Upper lobe of left lung (tissue), 4 donors: Measurements from ENCODE around the gene MEGF11.

Experiments
- EP300 ChIP-seq, 4 donors: sonication (generic); formaldehyde crosslinking; IDR thresholded peaks; one replicate each; pipeline ENCODE4 v1.5.1; 2017; ENCODE audit warnings: antibody characterized with exemption in 4 of 4, control low read depth in 2 of 4
- POLR2A ChIP-seq, 4 donors: fragments of 450-650 bp; IDR thresholded peaks; one replicate each; pipeline ENCODE4 v1.5.1; 2016 to 2017; ENCODE audit warnings: antibody characterized with exemption in 4 of 4, mild to moderate bottlenecking in 2 of 4
- TF ChIP-seq, protein P1 (sequence below), 6 experiments: fragments of 450-650 bp in 4 of 6; fragments of 200-600 bp in 2 of 6; sonication (generic) in 2 of 6; IDR thresholded peaks; one replicate each; pipeline ENCODE4 v1.5.1; 2016 to 2019; ENCODE audit warnings: antibody characterized with exemption in 6 of 6

DNA sequence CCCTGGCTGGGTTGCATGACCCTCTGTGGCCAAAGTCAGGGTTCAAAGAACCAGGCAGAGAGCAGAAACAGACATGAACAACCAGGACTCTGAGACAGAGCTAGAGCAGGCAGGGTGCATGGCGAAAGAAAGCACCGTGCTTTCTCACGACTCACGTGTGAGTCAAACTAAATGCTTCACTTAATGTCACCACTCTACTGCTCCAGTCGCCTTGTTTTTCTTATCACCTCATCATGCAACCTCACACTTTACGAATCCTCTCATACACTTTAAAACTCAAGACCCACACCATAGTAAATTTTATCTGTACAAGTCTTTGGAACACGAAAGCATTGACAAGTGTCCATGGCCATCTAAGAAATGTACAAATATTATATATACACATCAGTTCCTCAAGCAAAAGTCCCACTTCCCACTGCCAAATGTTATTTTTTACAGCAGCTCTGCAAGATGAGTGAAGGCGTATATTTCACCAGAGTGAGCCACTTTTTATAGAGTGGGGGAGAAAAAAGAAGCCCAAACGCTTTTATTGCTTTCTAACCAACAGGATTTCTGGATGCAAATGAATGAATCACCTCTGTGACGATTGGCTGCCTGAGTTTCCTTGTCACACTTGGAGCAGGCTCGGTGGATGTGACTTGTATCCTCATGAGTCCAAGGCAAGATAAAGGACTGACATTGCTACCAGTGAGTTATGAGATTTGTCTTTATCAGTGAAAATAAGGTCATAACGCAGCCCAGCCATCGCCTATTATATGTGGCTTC lies 16.0 kb upstream of the MEGF11 start:
- TF ChIP-seq, protein P1, sequence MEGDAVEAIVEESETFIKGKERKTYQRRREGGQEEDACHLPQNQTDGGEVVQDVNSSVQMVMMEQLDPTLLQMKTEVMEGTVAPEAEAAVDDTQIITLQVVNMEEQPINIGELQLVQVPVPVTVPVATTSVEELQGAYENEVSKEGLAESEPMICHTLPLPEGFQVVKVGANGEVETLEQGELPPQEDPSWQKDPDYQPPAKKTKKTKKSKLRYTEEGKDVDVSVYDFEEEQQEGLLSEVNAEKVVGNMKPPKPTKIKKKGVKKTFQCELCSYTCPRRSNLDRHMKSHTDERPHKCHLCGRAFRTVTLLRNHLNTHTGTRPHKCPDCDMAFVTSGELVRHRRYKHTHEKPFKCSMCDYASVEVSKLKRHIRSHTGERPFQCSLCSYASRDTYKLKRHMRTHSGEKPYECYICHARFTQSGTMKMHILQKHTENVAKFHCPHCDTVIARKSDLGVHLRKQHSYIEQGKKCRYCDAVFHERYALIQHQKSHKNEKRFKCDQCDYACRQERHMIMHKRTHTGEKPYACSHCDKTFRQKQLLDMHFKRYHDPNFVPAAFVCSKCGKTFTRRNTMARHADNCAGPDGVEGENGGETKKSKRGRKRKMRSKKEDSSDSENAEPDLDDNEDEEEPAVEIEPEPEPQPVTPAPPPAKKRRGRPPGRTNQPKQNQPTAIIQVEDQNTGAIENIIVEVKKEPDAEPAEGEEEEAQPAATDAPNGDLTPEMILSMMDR (IDR thresholded peaks at IDR 0.05), result no peak
- TF ChIP-seq EP300 (IDR thresholded peaks at IDR 0.05) (no peak), POLR2A (IDR thresholded peaks at IDR 0.05) (no peak)
